PC-3 (cell line): ENCODE results near the gene NNMT. TPM values are rescaled to one million over a fixed set of nuclear protein-coding genes. Genes with fewer than 3 reads are reported as not detected.

Experiments
- ATAC-seq: fragments of 200-7000 bp; cut with Tn5 transposase; 2 replicates; pipeline ENCODE4 v1.9.1; 2020; ENCODE audit warnings: mild to moderate bottlenecking, moderate library complexity
- BruUV-seq: library from RNA; stranded (reverse); fragments of 400-500 nt; replicated peaks from 2 replicates; lab custom pipeline; 2021; lab: Mats Ljungman, UMichigan
- CTCF ChIA-PET: fragments of 300-600 bp; sonication (Branson Sonifier 250); formaldehyde crosslinking; loops from one replicate; lab custom pipeline; 2022; ENCODE audit warnings: antibody characterized with exemption; lab: Charles Lee
- POLR2A ChIA-PET: fragments of 300-600 bp; sonication (Branson Sonifier 250); formaldehyde crosslinking; loops from one replicate; lab custom pipeline; 2022; ENCODE audit warnings: antibody characterized with exemption; ENCODE audit not compliant: unreplicated experiment; lab: Charles Lee
- DNase-seq: peaks from one replicate; pipeline ENCODE4 v3.0.0-alpha.2; 2015
- H2AFZ ChIP-seq: fragments of 300-600 bp; sonication (generic); 2 replicates; pipeline ENCODE4 v1.6.0; 2016; ENCODE audit warnings: antibody characterized with exemption, low read length
- H3F3A ChIP-seq: fragments of 300-600 bp; sonication (generic); one replicate; pipeline ENCODE4 v1.6.0; 2017; ENCODE audit warnings: antibody characterized with exemption, low read length, control low read depth, mild to moderate bottlenecking; ENCODE audit not compliant: unreplicated experiment
- H3K27ac ChIP-seq: fragments of 300-600 bp; sonication (generic); 2 replicates; pipeline ENCODE4 v1.5.1; 2016; ENCODE audit warnings: mild to moderate bottlenecking, low read length
- H3K27me3 ChIP-seq: fragments of 300-600 bp; sonication (generic); 2 replicates; pipeline ENCODE4 v1.6.1; 2016; ENCODE audit warnings: low read length, mixed read lengths
- H3K36me3 ChIP-seq: fragments of 300-600 bp; sonication (generic); 2 replicates; pipeline ENCODE4 v1.6.1; 2016; ENCODE audit warnings: low read depth, mixed run types, low read length, mixed read lengths
- H3K4me1 ChIP-seq: fragments of 300-600 bp; sonication (generic); 2 replicates; pipeline ENCODE4 v1.5.1; 2016; ENCODE audit warnings: low read length; ENCODE audit not compliant: insufficient read depth
- H3K4me2 ChIP-seq: fragments of 300-600 bp; sonication (generic); 2 replicates; pipeline ENCODE4 v1.6.0; 2016; ENCODE audit warnings: low read length
- H3K4me3 ChIP-seq: fragments of 300-600 bp; sonication (generic); 2 replicates; pipeline ENCODE4 v1.5.1; 2016; ENCODE audit warnings: mild to moderate bottlenecking, low read length, mixed read lengths
- H3K79me2 ChIP-seq: fragments of 300-600 bp; sonication (generic); 2 replicates; pipeline ENCODE4 v1.6.1; 2017; ENCODE audit warnings: low read length, mixed read lengths
- H3K9ac ChIP-seq: fragments of 300-600 bp; sonication (generic); 2 replicates; pipeline ENCODE4 v1.6.0; 2016; ENCODE audit warnings: mild to moderate bottlenecking, low read length
- H3K9me2 ChIP-seq: fragments of 300-600 bp; sonication (generic); replicated peaks from 2 replicates; pipeline ENCODE4 v1.6.1; 2016; ENCODE audit warnings: mixed run types, low read length, mixed read lengths
- H3K9me3 ChIP-seq: fragments of 300-600 bp; sonication (generic); 2 replicates; pipeline ENCODE4 v1.6.1; 2016; ENCODE audit warnings: low read length, mixed read lengths
- H4K20me1 ChIP-seq: fragments of 300-600 bp; sonication (generic); 2 replicates; pipeline ENCODE4 v1.6.1; 2016; ENCODE audit warnings: low read length, mixed read lengths
- EZH2 ChIP-seq: fragments of 300-600 bp; sonication (generic); IDR thresholded peaks from one replicate; pipeline ENCODE4 v1.6.1; 2017; ENCODE audit warnings: antibody characterized with exemption, mild to moderate bottlenecking, low read length; ENCODE audit not compliant: unreplicated experiment
- EZH2phosphoT487 ChIP-seq: fragments of 300-600 bp; sonication (generic); IDR thresholded peaks from 2 replicates; pipeline ENCODE4 v1.6.1; 2018; ENCODE audit warnings: mild to moderate bottlenecking, antibody characterized with exemption, low read length, borderline replicate concordance
- intact Hi-C: fragments of 100-400 bp; cut with micrococcal nuclease; formaldehyde crosslinking; loops from 2 replicates; pipeline ENCODE4 v1.9.0; 2023
- total RNA-seq: library from RNA; depleted of rRNA; stranded (reverse); fragments of >200 nt; gene quantifications from 2 replicates; pipeline ENCODE4 v1.2.3, GENCODE V29; 2014
- TF ChIP-seq, protein P1 (sequence below): fragments of 300-600 bp; sonication (generic); conservative IDR thresholded peaks from 2 replicates; pipeline ENCODE4 v1.5.1; 2017; ENCODE audit warnings: antibody characterized with exemption, low read depth, mild to moderate bottlenecking, low read length

NNMT gene
- total RNA-seq, 1 experiment from 2014 or later = 23.3 TPM

DNA sequence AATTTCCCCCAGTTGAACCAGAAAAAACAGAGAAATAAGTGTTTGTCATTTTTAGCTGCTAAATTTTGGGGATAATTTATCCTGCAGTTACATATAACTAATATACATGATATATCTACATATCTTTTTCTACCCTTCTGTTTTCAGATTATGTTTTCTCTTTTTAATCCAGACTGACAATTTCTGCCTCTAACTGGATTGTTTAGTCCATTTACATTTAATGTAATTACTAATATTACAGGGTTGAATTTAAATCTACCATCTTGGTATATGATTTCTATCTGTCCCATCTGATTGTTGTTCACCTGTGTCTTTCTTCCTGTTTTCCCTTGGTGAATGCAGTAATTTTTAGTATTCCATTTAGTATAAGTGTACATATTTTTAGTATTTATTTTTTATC is 5.7 kb downstream of the NNMT start:
- H3K4me2 ChIP-seq = no peak overlapping the region
- no peaks in the 10 kb centered on the region for H3K36me3 ChIP-seq
- H3K4me1 ChIP-seq = peaks cover 3% of the 10 kb centered on the region
- ChIA-PET POLR2A (no interaction called here), CTCF (no interaction called here)
- TF ChIP-seq EZH2phosphoT487 = no peak
- TF ChIP-seq, protein P1, sequence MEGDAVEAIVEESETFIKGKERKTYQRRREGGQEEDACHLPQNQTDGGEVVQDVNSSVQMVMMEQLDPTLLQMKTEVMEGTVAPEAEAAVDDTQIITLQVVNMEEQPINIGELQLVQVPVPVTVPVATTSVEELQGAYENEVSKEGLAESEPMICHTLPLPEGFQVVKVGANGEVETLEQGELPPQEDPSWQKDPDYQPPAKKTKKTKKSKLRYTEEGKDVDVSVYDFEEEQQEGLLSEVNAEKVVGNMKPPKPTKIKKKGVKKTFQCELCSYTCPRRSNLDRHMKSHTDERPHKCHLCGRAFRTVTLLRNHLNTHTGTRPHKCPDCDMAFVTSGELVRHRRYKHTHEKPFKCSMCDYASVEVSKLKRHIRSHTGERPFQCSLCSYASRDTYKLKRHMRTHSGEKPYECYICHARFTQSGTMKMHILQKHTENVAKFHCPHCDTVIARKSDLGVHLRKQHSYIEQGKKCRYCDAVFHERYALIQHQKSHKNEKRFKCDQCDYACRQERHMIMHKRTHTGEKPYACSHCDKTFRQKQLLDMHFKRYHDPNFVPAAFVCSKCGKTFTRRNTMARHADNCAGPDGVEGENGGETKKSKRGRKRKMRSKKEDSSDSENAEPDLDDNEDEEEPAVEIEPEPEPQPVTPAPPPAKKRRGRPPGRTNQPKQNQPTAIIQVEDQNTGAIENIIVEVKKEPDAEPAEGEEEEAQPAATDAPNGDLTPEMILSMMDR = no peak
- no peak for TF ChIP-seq EZH2
- no peak overlapping the region for H2AFZ ChIP-seq
- H3K9me3 ChIP-seq = 0 out of 2 replicates have a peak, but pooled peaks cover 4% of the 10 kb centered on the region
- H3K79me2 ChIP-seq = no peaks in the 10 kb centered on the region
- intact Hi-C loops = no loop called here
- no TSS peak for BruUV-seq
- H4K20me1 ChIP-seq = no peaks in the 10 kb centered on the region
- peaks cover 3% of the 10 kb centered on the region for H3F3A ChIP-seq
- no peak for DNase-seq
- no peaks in the 10 kb centered on the region for H3K9me2 ChIP-seq
- no peaks in the 10 kb centered on the region for H3K27me3 ChIP-seq
- no peak overlapping the region for H3K9ac ChIP-seq
- no peak for ATAC-seq
- H3K27ac ChIP-seq = no peak overlapping the region
- H3K4me3 ChIP-seq = no peak overlapping the region

DNA sequence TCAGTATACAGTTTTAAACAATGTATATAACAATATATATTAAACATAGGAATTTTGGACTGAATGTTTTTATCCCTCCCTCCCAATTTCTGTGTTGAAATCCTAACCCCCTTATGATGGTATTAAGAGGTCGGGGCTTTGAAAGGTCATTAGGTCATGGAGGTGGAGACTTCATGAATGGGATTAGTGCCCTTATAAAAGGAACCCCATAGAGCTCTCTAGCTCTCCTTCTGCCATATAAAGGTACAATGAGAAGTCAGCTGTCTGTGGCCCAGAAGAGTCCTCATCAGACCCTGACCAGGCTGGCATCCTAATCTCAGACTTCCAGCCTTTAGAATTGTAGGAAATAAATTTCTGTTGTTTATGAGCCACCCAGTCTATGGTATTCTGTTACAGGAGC is 6.5 kb downstream of the NNMT start:
- Histone ChIP-seq H3K4me1 (peaks cover 7% of the 10 kb centered on the region), H3K9me3 (0 out of 2 replicates have a peak, but pooled peaks cover 4% of the 10 kb centered on the region), H3K9me2 (no peaks in the 10 kb centered on the region), H3K9ac (no peak overlapping the region), H3K4me3 (no peak overlapping the region), H3K36me3 (no peaks in the 10 kb centered on the region), H3K79me2 (no peaks in the 10 kb centered on the region), H3K4me2 (no peak overlapping the region), H2AFZ (no peak overlapping the region), H4K20me1 (no peaks in the 10 kb centered on the region), H3K27ac (no peak overlapping the region), H3K27me3 (no peaks in the 10 kb centered on the region), H3F3A (no peaks in the 10 kb centered on the region)
- no TSS peak for BruUV-seq
- DNase-seq = no peak
- ChIA-PET POLR2A (no interaction called here), CTCF (no interaction called here)
- TF ChIP-seq EZH2 = no peak
- TF ChIP-seq, protein P1 = no peak
- TF ChIP-seq EZH2phosphoT487 = no peak
- ATAC-seq = no peak
- intact Hi-C loops = no loop called here

DNA sequence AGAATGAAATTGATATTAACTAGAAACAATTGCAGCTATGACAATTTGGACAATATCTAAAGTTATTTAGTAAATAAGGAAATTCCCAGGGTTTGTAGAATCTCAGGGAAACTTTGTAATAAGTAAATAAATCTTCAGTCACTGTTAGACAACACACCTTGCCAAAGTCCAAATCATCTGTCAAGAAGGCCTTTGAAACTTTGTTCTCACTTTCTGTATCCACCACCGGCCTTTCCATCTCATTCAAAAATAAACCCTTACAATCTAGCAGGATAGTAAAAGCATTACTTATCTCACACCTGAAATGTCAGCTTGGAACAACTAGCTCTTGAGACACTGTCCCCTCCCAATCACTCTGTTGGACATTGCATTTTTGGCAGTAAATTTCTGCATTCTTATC is 7.9 kb downstream of the NNMT start:
- ChIA-PET POLR2A (no interaction called here), CTCF (interaction anchor here (0.6 kb wide), 1 partner anchor 23 kb away, joined by 3 read pairs; no protein-coding TSS in a partner anchor)
- Histone ChIP-seq H4K20me1 (no peaks in the 10 kb centered on the region), H3K9me2 (no peaks in the 10 kb centered on the region), H3K79me2 (no peaks in the 10 kb centered on the region), H3K36me3 (no peaks in the 10 kb centered on the region), H3F3A (no peaks in the 10 kb centered on the region), H3K27me3 (no peaks in the 10 kb centered on the region), H3K27ac (no peak overlapping the region), H2AFZ (no peak overlapping the region), H3K4me3 (no peak overlapping the region), H3K9ac (no peak overlapping the region), H3K4me1 (peaks cover 13% of the 10 kb centered on the region), H3K4me2 (no peak overlapping the region), H3K9me3 (0 out of 2 replicates have a peak, but pooled peaks cover 4% of the 10 kb centered on the region)
- intact Hi-C loops = no loop called here
- TF ChIP-seq EZH2 (no peak), EZH2phosphoT487 (no peak)
- TF ChIP-seq, protein P1 = no peak
- ATAC-seq (no peak), DNase-seq (no peak)
- BruUV-seq = no TSS peak
